ENCODE measurements around the gene ATP2B3.

DNA sequence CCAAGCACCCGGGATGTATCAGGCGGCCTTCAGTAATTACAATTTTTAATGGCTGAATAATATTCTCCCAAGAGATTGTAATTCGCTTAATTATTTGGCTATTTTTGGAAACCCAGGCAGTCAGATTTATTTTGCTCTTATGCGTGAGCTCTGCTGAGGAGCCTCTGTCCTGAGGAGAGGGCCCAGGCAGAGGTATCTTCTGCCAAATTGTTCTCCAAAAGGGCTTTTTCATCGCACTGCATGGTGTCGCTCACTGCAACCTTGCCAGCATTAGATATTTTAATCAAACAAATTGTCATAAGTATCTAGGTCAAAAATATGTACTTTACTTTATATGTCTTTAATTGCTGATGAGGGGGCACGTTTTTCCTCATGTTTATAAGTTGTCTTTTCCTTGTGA is 5.8 kb downstream of the ATP2B3 start:
- TF ChIP-seq, protein P1, sequence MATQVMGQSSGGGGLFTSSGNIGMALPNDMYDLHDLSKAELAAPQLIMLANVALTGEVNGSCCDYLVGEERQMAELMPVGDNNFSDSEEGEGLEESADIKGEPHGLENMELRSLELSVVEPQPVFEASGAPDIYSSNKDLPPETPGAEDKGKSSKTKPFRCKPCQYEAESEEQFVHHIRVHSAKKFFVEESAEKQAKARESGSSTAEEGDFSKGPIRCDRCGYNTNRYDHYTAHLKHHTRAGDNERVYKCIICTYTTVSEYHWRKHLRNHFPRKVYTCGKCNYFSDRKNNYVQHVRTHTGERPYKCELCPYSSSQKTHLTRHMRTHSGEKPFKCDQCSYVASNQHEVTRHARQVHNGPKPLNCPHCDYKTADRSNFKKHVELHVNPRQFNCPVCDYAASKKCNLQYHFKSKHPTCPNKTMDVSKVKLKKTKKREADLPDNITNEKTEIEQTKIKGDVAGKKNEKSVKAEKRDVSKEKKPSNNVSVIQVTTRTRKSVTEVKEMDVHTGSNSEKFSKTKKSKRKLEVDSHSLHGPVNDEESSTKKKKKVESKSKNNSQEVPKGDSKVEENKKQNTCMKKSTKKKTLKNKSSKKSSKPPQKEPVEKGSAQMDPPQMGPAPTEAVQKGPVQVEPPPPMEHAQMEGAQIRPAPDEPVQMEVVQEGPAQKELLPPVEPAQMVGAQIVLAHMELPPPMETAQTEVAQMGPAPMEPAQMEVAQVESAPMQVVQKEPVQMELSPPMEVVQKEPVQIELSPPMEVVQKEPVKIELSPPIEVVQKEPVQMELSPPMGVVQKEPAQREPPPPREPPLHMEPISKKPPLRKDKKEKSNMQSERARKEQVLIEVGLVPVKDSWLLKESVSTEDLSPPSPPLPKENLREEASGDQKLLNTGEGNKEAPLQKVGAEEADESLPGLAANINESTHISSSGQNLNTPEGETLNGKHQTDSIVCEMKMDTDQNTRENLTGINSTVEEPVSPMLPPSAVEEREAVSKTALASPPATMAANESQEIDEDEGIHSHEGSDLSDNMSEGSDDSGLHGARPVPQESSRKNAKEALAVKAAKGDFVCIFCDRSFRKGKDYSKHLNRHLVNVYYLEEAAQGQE (IDR thresholded peaks at IDR 0.05; ENCODE audit: unreplicated experiment) = no peak
- TF ChIP-seq, protein P2, sequence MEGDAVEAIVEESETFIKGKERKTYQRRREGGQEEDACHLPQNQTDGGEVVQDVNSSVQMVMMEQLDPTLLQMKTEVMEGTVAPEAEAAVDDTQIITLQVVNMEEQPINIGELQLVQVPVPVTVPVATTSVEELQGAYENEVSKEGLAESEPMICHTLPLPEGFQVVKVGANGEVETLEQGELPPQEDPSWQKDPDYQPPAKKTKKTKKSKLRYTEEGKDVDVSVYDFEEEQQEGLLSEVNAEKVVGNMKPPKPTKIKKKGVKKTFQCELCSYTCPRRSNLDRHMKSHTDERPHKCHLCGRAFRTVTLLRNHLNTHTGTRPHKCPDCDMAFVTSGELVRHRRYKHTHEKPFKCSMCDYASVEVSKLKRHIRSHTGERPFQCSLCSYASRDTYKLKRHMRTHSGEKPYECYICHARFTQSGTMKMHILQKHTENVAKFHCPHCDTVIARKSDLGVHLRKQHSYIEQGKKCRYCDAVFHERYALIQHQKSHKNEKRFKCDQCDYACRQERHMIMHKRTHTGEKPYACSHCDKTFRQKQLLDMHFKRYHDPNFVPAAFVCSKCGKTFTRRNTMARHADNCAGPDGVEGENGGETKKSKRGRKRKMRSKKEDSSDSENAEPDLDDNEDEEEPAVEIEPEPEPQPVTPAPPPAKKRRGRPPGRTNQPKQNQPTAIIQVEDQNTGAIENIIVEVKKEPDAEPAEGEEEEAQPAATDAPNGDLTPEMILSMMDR (conservative IDR thresholded peaks at IDR 0.05; ENCODE audit: low read depth in 2 of 2) = no peak
- TF ChIP-seq EZH2 (IDR thresholded peaks at IDR 0.05; ENCODE audit: low read depth, unreplicated experiment) (no peak), ZNF114 (CRISPR knock-in tag; IDR thresholded peaks at IDR 0.05) (no peak)

Measured in GM23338 (cell line).